Activated CD8-positive, alpha-beta memory T cell treated with anti-CD3 and anti-CD28 coated beads, Interleukin-2, amount 50 U/mL, for 24 hours (primary cell): Measurements from ENCODE around the gene TMEM151A.
"Not testable (repeated sequence)": the region's sequence is repeated elsewhere in the genome, so short reads cannot be mapped to it uniquely, and the experiment has no call there.

Source experiments
- DNase-seq: peaks from one replicate; pipeline ENCODE4 v3.0.0-alpha.2; 2020; ENCODE audit errors: extremely low read depth

The TMEM151A gene

DNA sequence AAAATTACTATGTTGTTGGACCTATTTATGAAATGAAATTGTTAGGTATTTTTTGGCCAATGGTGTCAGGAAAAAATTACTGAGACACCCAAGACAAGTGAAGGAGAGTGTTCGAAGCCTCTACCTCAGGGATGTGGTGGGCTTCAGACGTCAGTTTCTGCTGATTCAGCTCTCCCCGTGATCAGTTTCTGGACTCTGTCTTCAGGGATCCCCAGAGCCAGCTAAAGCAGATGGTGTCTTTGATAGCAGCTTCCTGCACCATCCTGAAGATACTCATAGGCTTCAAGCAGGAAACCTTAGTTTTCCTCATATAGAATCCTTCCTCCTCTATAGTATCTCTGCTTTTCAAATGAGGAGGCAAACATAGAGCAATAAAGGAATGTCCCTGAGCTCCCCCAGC, 17.8 kb downstream of the TMEM151A start:
- DNase-seq: no peak

DNA sequence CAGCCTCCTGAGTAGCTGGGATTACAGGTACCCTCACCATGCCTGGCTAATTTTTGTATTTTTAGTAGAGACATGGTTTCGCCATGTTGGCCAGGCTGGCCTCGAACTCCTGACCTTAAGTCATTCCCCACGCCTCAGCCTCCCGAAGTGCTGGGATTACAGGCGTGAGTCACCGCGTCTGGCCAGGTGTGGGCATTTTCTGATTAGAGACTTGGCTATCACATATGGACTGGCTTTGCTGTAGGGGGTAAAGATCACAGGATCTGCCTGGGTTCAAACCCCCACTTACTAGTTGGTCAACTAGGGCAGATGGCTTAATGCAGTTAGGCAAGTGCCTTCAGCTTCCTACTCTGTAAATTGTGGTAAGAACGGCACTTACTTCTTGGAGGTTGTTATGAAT, 18.6 kb downstream of the TMEM151A start:
- no peak for DNase-seq

DNA sequence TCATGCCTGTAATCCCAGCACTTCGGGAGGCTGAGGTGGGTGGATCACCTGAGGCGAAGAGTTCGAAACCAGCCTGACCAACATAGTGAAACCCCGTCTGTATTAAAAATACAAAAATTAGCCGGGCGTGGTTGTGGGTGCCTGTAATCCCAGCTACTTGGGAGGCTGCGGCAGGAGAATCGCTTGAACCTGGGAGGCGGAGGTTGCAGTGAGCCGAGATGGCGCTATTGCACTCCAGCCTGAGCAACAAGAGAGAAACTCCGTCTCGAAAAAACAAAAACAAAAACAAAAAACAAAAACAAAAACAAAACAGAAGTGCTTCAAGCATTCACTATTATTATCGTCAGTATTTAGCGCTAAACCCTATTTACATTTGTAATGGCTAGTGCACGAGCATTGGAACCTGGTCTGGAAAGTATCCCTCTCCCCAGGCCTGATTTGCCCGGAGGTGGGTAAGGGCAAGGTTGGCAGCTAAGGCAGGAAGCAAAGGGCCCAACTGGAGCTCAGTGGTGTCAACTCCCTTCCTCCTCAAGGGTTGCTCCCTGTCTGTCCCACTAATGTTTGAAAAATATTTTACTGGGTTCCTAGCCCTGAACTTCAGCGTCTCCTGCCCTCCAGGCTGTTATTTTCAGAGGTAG, 19.2 kb downstream of the TMEM151A start:
- DNase-seq: not testable (repeated sequence)

DNA sequence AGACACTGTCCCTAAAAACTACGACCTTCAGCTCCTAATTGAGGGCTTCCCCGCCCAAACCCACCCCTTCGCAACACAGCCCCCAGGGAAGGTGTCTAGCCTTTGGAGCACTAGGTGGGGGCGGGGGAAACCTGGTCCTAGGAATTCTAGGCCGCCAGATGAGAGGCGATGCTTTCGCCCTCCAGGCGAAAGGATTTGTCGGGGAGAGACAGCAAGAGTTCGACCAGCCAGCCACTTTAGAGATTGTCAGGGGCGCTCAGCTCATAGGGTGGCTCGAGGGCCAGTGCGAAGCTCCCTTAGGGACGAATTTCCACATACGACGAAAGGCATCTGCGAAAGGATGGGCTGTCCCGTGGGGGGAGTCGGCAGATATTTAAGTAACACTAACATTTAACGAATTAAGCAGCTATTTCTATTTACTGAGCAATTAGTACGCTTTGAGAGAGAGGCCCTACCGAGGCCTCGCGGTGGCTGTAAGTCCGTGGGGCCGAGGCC, 19.8 kb downstream of the TMEM151A start:
- no peak for DNase-seq

DNA sequence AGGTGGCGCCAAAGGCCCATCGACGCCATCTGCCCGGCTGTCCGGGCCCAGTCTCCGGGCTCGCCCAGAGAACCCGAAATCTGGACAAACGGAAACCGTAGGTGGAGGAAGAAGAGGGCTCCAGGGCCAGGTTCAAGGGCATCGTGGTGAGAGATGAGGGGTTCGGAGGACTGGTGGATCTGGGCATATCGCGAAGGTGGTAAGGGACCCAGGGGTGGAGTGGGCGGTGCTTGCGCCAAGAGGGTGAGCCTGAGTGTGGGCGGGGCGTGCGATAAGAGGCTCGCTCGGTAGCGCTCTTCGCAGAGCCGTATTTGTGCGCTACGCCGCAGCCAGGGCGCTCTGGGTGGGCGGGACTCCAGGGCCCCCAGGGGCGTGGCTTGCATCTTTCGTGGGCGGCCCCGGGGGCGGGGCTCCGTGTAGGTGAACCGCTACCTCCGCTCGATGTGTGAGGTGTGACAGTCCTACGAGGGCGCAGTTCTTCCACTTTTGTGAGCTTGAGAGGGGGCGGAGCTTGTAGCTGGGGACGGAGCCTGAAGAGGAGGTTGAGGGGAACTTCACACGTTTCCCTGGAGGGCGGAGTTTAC, 20.4 kb downstream of the TMEM151A start:
- DNase-seq: peak; percentile 88

DNA sequence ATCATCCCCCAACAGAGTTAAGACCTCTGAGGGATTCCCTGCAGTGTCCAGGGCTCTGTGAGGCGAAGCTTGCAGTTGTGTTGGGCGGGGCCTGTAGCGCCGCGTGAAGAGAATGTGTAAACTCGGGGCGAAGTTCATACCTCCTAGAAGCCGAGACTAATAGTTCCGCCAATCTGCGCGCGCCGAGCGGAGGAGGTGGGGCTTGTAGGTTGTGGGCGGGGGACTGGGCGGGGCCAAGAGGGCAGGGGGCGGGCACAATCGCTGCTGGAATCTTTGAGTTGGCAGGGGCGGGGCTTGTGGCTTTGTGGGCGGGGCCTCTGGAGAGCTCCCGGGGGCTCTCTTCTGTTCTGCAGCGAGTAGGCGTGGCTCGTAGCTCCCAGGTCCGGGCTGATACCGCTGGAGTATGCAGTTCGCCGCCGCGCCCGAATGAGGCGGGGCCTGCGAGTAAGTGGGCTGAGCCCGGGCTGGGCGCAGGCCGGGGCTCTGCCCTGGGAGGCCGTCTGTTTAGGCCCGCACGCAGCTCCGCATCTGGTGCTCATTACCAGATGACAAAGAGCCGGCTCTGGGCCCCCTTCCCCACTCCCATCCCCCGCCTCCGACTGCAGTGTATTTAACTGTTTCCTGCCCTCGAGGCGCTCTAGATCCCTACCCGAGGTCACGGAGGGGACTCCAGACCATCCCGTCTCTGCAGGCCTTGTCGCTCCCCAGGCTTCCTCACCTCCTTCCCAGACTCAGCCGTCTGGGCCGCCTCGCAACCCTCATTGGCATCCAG, 21.0 kb downstream of the TMEM151A start:
- DNase-seq: peak; percentile 91

DNA sequence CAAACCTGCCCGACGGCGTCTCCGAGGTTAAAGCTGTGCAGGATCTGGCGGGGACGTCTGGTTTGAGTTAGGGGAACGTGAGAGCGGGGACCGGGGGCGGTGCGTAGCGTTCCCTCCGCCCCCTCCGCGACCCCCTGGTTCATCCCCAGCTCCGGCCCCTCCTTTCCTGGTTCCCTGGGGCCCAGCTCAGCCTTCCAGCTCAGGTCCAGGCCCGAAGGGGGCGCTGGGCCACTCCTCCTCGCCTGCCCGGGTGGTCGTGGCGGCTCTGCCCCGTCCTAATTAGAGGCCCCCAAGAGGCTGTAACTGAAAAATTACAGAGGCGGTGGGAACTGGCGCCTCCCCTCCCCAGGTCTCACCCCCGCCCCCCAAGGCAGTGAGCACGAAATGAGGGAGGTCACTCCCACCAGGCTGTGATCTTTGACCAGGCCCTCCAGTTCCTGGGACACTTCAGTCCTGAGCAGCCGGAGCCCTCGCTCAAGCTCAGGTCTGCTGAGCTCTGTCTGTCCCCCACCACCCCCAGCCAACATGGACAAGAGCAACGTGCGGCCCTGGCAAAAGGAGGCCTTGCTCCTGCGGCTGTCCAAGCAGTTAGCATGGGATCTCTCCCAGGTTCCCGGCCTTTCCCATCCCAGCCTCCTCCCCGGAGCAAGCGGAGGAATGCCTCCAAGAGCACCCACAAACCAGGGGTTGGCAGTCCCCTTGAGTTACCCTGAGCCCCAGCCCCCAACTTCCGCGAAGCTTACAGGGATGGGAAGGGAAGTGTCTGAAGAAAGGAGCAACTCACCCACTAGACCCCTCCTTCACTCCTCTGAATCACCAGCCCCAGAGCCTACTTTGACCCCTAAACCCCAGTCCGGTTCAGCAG, 21.9 kb downstream of the TMEM151A start:
- DNase-seq: no peak

DNA sequence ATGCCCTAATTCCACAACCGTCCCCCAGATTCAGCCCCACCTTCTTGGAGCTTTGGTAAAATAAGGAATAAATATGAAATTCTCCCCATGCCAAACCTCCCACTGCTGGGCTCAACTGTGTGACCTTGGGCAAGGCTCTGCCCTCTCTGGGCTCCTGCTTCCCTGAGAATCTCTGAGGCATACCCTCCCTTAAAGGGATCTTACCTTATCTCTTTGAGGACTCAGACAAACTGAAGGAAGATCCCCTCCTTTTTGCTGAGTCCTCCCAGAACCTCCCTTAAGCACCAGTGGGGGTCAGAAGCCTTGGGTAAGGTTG, 22.4 kb downstream of the TMEM151A start:
- DNase-seq: no peak

DNA sequence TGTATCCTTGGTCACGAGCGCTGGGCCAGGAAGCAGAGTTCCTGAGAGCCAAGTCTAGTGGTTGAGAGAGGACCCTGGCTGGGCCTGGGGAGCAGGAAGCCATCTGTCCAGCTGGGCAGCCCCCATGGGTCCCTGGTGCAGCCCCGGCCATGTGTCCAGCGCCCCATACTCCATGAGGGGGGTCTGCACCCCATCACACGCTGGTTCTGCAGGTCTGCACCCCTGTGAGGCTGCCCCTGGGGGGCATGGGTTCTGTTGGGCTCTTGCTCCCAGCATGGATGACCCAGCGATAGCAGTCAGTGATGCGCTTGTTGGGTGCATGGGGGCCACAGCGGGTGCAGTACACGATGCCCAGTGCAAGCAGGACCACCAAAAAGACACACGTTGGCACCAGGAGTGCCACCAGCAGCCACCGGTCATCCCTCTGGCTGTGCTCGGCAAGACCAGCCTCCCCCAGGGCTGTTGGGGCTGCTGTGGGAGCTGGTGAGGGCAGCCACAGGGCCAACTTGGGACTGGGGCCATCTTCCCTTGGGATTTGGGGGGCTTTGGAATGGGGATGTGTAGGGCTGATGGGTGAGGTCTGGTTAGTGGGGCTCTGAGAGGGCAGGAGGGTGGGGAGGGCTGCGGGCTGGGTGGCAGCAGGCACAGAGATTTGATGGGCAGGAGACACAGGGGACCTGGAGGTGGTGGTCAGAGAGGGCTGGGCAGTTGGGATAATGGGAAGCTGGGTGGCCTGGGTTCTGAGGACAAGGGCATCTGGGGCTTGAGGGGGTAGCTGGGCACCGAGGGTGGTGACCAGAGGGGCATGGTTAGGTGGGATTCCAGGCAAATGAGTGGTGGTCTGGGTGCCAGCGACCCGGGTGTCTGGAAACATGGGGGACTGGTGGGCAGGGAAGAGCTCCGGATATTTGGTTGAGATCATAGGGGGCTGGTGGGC, 23.1 kb downstream of the TMEM151A start:
- no peak for DNase-seq

DNA sequence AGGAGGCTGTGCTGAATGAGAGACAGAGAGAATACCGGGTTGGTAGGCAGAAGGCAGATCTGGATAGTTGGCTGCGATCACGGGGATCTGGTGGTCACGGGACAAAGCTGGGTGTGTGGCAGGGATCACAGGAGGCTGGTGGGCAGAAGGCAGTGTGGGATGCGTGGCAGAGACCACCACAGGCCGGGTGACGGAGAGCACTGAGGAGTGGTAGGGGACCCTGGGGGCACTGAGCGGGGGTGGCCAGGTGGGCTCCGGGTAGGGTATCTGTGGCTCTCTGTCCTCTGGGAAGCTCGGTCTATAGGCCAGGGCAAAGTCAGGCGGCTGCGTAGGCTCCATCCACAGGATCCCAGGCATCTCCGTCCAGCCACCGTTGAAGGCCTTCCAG, 23.8 kb downstream of the TMEM151A start:
- DNase-seq: no peak

DNA sequence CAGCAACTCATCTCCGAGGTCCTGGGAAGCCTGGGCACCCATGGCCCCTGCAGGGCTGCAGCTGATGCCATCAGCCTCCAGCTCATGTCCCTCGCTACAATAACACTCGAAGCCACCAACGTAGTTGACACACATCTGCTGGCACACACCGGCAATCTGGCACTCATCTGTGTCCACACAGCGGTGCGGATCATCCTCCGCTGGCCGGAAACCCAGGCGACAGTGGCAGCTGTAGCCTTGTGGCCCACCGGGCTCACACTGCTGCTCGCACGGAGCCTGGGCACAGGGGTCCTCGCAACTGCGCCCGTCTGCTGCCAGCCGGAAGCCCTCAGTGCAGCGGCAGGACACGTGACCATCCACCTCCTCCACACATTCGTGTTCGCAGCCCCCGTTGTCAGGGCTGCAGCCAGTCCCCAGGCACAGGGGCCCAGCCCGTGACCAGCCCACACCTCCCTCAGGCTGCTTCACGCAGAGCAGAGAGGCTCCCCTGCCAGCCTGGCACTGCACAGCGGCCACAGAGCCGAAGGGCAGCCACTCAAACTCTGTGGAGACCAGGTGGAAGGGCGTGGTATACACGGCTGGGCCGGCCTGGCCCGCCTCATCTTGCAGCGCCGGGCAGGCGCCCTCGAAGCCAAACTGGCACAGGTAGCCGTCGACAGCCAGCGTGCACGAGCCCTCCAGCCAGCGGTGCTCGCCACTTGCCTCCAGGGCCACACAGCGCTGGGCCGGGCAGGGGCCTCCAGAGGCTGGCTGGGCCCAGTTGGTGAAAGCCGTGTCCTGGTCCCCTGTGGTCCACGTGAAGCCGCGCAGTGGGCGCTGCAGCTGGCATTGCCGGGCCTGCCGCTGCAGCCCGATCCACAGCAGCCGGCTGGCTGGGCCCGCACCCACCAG, 24.5 kb downstream of the TMEM151A start:
- DNase-seq: no peak

DNA sequence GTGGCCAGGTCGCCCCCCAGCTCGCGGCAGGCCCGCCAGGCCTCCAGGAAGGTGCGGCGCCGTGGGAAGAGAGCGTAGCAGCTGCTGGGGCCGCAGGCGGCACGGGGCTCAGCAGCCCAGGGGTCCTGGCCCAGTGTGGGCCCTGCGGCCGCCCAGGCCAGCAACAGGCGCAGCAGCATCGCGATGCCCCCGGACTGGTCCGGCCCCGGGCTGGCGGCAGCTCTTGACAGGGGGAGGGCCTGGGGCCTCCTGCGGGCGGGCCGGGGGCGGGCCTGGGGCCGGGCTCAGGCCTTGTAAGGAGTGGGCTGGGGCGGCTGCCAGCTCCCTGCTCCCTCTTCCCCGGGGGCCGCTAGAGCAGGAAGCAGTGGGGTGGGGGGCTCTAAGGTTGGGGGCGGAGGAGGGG, 25.2 kb downstream of the TMEM151A start, which contains the start of gene CD248:
Gene CD248 (minus strand): TSS at position 196 of the 403 bp plus-strand sequence. CDS start 17 bp downstream, at position 179.
- DNase-seq: no peak

DNA sequence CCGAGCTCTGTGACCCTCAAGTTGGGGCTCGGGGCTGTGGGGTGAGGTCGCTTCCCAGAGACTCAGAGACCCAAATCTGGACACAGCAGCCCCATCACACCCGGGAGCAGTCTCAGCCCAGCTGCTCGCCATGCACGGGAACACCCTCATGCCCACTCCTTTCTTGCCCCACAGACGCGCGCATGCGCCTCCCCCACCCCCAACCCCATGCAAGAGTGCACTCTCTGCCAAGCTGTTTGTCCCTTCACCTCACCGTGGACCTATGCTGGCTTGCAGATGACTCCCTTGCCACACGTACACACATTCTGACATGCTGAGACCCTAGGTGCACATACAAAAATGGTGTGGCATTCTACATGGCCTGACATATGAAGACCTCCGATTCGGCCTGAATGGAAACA, 25.6 kb downstream of the TMEM151A start:
- no peak for DNase-seq

DNA sequence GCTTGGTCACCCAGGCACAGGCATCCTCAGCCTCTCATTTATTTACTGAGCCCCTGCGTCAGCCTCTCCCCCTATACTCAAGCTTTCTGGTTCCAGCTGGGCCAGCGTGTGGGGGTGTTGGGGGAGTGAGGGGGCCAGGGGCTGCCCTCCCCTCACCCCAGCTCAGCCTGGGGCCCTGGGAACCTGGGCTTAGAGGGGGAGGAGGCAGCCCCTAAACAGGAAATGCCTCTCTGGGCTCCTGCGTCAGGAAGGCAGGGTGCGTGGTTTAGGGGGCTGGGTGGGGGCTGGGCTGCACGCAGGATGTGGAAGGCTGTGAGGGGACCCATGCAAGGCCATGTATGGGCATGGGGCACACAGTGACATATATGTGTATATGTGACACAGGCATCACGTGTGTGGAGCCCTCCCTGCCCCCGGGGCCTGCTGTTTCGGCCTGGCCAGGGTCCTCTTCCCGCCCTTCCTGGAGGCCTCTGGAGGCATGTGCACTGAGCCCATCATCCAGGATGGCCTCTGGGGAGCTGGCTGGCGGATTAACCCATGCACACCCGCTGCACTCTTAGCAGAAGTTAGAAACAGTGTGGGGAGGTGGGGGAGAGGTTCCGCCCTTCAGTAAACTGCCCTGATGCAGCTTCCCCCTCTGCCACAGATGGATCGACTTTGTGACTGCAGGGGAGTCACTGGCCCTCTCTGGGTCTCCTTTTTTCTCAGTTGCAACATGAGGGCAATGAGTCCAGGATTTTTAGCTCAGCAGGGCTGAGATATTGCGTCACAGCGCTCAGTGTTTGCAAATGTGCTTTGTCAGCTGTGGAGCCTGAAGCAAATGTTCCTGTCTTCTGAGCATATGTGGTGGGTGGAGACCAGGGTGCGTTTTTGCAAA, 26.3 kb downstream of the TMEM151A start:
- no peak for DNase-seq

DNA sequence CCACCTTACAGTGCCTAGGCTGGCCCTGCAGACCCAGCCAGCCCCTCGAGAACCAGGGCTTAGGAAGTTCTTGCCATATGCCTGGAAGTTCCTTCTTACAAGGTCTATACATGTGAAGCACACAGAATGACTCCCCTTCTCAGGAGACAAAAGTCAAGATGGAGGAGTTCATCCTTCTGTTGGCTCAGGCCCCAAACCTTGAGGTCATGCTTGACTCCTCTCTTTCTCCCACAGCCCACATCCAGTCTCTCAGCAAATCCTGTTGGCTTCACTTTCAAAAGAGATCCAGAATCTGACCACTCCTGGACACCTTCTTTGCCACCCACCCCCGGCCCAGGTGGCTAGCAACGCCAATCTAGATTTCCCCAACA, 26.9 kb downstream of the TMEM151A start:
- DNase-seq: no peak

DNA sequence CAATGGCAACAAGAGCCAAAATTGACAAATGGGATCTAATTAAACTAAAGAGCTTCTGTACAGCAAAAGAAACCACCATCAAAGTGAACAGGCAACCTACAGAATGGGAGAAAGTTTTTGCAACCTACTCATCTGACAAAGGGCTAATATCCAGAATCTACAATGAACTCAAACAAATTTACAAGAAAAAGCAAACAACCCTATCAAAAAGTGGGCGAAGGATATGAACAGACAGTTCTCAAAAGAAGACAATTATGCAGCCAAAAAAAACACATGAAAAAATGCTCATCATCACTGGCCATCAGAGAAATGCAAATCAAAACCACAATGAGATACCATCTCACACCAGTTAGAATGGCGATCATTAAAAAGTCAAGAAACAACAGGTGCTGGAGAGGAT, 28.6 kb downstream of the TMEM151A start:
- DNase-seq: not testable (repeated sequence)

DNA sequence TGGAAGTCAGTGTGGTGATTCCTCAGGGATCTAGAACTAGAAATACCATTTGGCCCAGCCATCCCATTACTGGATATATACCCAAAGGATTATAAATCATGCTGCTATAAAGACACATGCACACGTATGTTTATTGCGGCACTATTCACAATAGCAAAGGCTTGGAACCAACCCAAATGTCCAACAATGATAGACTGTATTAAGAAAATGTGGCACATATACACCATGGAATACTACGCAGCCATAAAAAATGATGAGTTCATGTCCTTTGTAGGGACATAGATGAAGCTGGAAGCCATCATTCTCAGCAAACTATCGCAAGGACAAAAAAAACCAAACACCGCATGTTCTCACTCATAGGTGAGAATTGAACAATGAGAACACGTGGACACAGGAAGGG, 29.1 kb downstream of the TMEM151A start:
- DNase-seq: not testable (repeated sequence)

DNA sequence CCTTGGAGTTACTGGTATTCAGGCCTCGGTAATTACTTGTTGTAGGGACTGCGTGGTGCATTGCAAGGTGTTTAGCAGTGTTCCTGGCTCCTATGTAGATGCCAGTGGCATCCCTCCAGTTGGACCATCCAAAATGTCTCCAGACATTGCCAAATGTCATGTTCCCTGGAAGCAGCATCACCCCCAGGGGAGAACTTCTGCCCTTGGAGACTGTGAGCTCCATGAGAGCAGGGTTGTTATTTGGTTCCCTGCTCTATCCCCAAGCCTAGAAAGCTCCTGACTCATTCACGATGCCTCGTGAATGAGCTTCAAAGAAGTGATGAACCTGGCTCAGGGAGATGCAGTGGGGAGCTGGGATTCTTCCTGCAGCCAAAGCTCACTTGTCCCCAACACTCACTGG, 29.9 kb downstream of the TMEM151A start:
- no peak for DNase-seq
